ENCODE data around the gene MED15. TPM values are rescaled to one million over a fixed set of nuclear protein-coding genes. Genes with fewer than 3 reads are reported as not detected.

Gene MED15
- total and polyA plus RNA-seq, 12 donors: 33.8 to 66.8 (median 40.9) TPM

- H3K4me3 ChIP-seq: no peak overlapping the region
- no peak for DNase-seq
- no peak for ATAC-seq
- peaks cover 0 to 5% (median 0%) of the 10 kb centered on the region in 7 donors for H3K27me3 ChIP-seq
- intact Hi-C loops (cut with DNase I): no loop called here
- no peak for TF ChIP-seq CTCF (IDR thresholded peaks at IDR 0.05)
- no peaks in the 10 kb centered on the region for H3K4me1 ChIP-seq
- no peak overlapping the region for H3K27ac ChIP-seq
- no peaks in the 10 kb centered on the region for H3K9me3 ChIP-seq
- no peaks in the 10 kb centered on the region for H3K36me3 ChIP-seq
- 77 to 85% methylated on average over 6 of the region's 6 CpGs for WGBS, 2 donors
Observed at GRCh38 chr22:20613301-20613700, 105.9 kb downstream of the MED15 start.

GRCh38 chr22:20615021-20615420 is 107.6 kb downstream of the MED15 start:
- TF ChIP-seq CTCF (IDR thresholded peaks at IDR 0.05): no peak
- intact Hi-C loops (cut with DNase I): no loop called here
- H3K4me3 ChIP-seq: no peak overlapping the region
- H3K27me3 ChIP-seq: peaks cover 0 to 5% (median 0%) of the 10 kb centered on the region in 7 donors
- ATAC-seq (no peak), DNase-seq (no peak)
- H3K27ac ChIP-seq: no peak overlapping the region
- WGBS, 2 donors: 51 to 57% methylated on average over 6 of the region's 6 CpGs
- no peaks in the 10 kb centered on the region for H3K9me3 ChIP-seq
- H3K36me3 ChIP-seq: no peaks in the 10 kb centered on the region
- H3K4me1 ChIP-seq: no peaks in the 10 kb centered on the region

- H3K4me3 ChIP-seq: no peak overlapping the region
- H3K27ac ChIP-seq: no peak overlapping the region
- DNase-seq (no peak), ATAC-seq (no peak)
- no peak for TF ChIP-seq CTCF (IDR thresholded peaks at IDR 0.05)
- no peaks in the 10 kb centered on the region for H3K36me3 ChIP-seq
- WGBS, 2 donors: 75 to 76% methylated on average over 19 of the region's 19 CpGs
- H3K9me3 ChIP-seq: no peaks in the 10 kb centered on the region
- intact Hi-C loops (cut with DNase I): no loop called here
- peaks cover 0 to 5% (median 0%) of the 10 kb centered on the region in 7 donors for H3K27me3 ChIP-seq
- no peaks in the 10 kb centered on the region for H3K4me1 ChIP-seq
Observed at GRCh38 chr22:20615533-20616450, 108.4 kb downstream of the MED15 start.

GRCh38 chr22:20616451-20617043 is 109.1 kb downstream of the MED15 start:
- ATAC-seq (no peak), DNase-seq (no peak)
- no peaks in the 10 kb centered on the region for H3K9me3 ChIP-seq
- no peak for TF ChIP-seq CTCF (IDR thresholded peaks at IDR 0.05)
- no peaks in the 10 kb centered on the region for H3K4me1 ChIP-seq
- no peaks in the 10 kb centered on the region for H3K36me3 ChIP-seq
- WGBS, 2 donors: 84% methylated on average over 10 of the region's 10 CpGs
- H3K27ac ChIP-seq: no peak overlapping the region
- intact Hi-C loops (cut with DNase I): no loop called here
- H3K27me3 ChIP-seq: peaks cover 0 to 5% (median 0%) of the 10 kb centered on the region in 7 donors
- H3K4me3 ChIP-seq: no peak overlapping the region
